D721Med (cell line): ENCODE data around the gene IL12RB2.

Experiments
- DNase-seq: peaks from one replicate; pipeline ENCODE4 v3.0.0; 2011; ENCODE audit warnings: low spot score; ENCODE audit not compliant: insufficient read length
- FAIRE-seq: peaks from 2 replicates; lab custom pipeline; 2011; peaks lifted over from hg19 to GRCh38; lab: Jason Lieb, UNC
- CTCF ChIP-seq: IDR thresholded peaks from 2 replicates; pipeline ENCODE4 v1.5.1; 2012; ENCODE audit warnings: mild to moderate bottlenecking, control low read depth; ENCODE audit not compliant: insufficient read depth; ENCODE audit errors: missing control alignments

The IL12RB2 gene

DNA sequence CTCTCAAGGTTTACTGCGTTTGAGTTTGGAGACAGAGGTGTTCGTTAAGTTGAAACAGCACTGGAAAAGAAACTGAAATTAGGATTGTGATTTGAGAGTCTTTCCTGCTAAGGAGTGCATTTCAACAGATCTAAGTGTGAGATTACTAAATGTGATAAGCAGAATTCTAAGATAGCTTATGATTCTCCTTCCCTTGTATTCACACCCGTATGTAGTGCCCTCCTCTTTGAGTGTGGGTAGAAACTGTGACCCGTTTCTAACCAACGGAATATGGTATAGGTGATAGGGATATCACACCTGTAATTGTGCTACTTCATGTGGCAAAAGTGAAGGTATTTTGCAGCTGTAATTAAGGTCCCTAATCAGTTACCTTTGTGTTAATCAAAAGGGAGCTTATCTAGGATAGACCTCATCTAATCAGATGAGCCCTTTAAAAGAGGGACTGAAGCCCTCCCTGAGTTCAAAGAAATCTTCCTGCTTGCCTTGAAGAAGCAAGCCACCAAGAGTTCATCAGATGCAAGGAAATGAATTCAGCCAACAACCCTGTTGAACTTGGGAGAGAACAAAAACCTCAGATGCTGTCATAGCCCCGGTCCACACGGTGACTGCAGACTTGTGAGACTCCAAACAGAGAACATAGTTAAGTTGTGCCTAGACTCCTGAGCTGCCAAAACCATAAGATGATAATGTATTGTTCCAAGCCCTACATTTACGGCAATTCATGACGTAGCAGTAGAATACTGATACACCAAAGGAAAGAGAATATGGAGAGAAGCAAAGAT is 12.6 kb upstream of the IL12RB2 start:
- FAIRE-seq (no peak), DNase-seq (no peak)
- TF ChIP-seq CTCF, result no peak

DNA sequence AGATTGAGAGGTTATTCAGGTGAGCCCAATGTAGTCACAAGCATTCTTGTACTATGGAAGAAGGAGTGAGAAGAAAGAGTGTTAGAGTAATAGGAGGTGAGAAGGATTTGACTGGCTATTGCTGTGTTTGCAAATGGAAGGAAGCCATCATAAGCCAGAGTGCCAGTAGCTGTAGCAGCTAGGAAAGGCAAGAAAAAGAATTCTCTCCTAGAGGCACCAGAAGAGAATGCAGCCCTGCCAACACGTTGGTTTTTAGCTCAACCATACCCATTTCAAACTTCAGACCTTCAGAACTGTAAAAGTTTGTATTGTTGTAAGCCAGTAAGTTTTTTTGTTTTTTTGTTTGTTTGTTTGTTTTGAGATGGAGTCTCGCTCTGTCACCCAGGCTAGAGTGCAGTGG is 8.9 kb upstream of the IL12RB2 start:
- DNase-seq (no peak), FAIRE-seq (no peak)
- no peak for TF ChIP-seq CTCF

- FAIRE-seq, result no peak
- DNase-seq, result no peak
- no peak for TF ChIP-seq CTCF
Observed at GRCh38 chr1:67299296-67299695, 8.4 kb upstream of the IL12RB2 start.

DNA sequence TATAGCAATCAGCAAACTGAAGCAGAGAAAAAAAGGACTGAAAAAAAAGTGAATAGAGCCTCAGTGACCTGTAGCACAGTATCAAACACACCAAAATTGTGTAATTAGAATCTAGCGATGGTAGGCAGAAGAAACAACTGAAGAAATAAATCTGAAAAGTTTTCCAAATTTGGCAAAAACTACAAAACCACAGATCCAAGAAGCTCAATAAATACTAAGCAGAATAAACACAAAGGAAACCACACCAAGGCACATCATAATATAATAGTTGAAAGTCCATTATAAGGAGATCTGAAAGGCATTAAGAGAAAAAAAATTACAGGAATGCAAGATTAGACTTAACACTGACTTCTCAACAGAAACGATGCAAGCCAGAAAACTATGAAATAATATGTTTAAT is 7.1 kb upstream of the IL12RB2 start:
- FAIRE-seq (no peak), DNase-seq (no peak)
- TF ChIP-seq CTCF, result no peak

GRCh38 chr1:67304023-67304422 is 3.6 kb upstream of the IL12RB2 start:
- no peak for FAIRE-seq
- no peak for DNase-seq
- TF ChIP-seq CTCF, result no peak

DNA sequence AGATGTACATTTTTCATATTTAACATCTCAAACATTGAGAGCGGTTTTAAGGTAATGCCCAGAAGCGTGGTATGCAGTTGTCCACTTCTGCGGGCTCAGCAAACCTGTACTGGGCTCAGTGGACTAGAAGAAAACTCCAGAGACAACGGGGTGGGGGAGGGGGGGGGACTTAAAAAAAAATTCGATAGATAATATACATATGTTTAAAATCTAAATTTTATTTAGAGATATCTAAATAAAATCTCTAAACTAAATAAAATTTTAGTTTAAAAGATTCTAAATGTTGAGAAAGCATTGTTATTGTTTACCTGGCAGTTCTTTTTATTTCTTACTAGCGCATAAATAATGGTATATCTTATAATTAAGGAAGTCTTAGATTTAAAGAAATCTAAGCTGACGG is 1.1 kb upstream of the IL12RB2 start:
- no peak for DNase-seq
- TF ChIP-seq CTCF, result no peak
- no peak for FAIRE-seq

- DNase-seq, result no peak
- no peak for FAIRE-seq
- no peak for TF ChIP-seq CTCF
Observed at GRCh38 chr1:67308136-67308535, 463 bp downstream of the IL12RB2 start.
